ENCODE data around the gene TCF4.

DNA sequence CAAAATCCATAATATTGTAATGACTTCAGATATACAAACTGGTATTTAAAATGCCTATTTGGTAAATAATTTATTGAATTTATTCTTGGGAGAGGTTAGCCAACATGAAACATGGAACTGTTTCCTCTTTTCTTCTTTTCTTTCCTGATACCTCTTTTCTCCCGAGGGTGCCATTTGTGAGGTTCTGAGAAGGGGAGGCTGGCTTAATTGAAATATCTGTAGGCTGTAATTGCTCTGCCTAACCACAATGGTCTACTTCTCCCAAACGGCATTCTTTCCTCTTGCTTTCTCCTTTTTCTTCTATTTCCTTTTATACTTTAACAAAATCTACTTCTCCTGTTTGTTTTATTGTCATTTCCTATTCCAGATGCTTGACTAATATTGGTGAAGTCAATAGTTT, 114.9 kb downstream of the TCF4 start:
- TF ChIP-seq, protein P1, sequence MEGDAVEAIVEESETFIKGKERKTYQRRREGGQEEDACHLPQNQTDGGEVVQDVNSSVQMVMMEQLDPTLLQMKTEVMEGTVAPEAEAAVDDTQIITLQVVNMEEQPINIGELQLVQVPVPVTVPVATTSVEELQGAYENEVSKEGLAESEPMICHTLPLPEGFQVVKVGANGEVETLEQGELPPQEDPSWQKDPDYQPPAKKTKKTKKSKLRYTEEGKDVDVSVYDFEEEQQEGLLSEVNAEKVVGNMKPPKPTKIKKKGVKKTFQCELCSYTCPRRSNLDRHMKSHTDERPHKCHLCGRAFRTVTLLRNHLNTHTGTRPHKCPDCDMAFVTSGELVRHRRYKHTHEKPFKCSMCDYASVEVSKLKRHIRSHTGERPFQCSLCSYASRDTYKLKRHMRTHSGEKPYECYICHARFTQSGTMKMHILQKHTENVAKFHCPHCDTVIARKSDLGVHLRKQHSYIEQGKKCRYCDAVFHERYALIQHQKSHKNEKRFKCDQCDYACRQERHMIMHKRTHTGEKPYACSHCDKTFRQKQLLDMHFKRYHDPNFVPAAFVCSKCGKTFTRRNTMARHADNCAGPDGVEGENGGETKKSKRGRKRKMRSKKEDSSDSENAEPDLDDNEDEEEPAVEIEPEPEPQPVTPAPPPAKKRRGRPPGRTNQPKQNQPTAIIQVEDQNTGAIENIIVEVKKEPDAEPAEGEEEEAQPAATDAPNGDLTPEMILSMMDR (conservative IDR thresholded peaks at IDR 0.05; ENCODE audit: low read depth in 2 of 2) = no peak
- TF ChIP-seq CREB1 (CRISPR knock-in tag; IDR thresholded peaks at IDR 0.05; ENCODE audit: low read depth) = no peak
- TF ChIP-seq, protein P2, sequence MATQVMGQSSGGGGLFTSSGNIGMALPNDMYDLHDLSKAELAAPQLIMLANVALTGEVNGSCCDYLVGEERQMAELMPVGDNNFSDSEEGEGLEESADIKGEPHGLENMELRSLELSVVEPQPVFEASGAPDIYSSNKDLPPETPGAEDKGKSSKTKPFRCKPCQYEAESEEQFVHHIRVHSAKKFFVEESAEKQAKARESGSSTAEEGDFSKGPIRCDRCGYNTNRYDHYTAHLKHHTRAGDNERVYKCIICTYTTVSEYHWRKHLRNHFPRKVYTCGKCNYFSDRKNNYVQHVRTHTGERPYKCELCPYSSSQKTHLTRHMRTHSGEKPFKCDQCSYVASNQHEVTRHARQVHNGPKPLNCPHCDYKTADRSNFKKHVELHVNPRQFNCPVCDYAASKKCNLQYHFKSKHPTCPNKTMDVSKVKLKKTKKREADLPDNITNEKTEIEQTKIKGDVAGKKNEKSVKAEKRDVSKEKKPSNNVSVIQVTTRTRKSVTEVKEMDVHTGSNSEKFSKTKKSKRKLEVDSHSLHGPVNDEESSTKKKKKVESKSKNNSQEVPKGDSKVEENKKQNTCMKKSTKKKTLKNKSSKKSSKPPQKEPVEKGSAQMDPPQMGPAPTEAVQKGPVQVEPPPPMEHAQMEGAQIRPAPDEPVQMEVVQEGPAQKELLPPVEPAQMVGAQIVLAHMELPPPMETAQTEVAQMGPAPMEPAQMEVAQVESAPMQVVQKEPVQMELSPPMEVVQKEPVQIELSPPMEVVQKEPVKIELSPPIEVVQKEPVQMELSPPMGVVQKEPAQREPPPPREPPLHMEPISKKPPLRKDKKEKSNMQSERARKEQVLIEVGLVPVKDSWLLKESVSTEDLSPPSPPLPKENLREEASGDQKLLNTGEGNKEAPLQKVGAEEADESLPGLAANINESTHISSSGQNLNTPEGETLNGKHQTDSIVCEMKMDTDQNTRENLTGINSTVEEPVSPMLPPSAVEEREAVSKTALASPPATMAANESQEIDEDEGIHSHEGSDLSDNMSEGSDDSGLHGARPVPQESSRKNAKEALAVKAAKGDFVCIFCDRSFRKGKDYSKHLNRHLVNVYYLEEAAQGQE (IDR thresholded peaks at IDR 0.05; ENCODE audit: unreplicated experiment) = no peak

Data from GM23338 (cell line).